Measurements from ENCODE around the gene FBXL14. TPM values are rescaled to one million over a fixed set of nuclear protein-coding genes. Genes with fewer than 3 reads are reported as not detected.

FBXL14 gene
- total RNA-seq, 2 donors from 2014 or later = 10.0 to 20.4 TPM

DNA sequence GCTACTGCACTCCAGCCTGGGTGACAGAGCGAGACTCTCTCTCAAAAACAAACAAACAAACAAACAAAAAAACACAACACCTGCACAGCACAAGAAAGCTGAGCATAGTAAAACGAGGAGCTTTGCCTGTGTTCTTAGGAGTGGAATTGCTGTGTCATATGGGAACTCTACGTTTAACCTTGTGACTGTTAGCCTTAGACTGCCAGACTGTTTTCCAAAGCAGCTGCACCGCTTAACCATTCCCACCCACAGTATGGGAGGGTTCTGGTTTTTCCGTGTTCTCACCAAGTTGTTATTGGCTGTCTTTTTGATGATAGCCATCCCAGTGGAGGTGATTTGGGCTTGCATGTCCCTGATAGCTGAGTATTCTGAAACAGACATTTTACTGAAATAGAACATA is 43.8 kb upstream of the FBXL14 start:
- Mint-ChIP-seq H3K9me3 (no peaks in the 10 kb centered on the region), H3K27ac (no peak overlapping the region), H3K36me3 (ENCODE audit: low read depth) (no peaks in the 10 kb centered on the region), H3K4me1 (peaks cover 39% of the 10 kb centered on the region), H3K27me3 (ENCODE audit: insufficient read depth) (peaks cover 9% of the 10 kb centered on the region), H3K4me3 (no peak overlapping the region)
- H3K27me3 ChIP-seq (ENCODE audit: control insufficient read depth, insufficient read depth, low read length, poor library complexity, severe bottlenecking) = no peaks in the 10 kb centered on the region
- no peaks in the 10 kb centered on the region for H3K36me3 ChIP-seq (ENCODE audit: control insufficient read depth, insufficient read depth, low read length)
- DNase-seq = no peak
- 95 to 100% methylated on average over 2 to 5 of the region's 5 CpGs for WGBS, 2 experiments (ENCODE audit: insufficient coverage in 1 of 2, insufficient read length in 1 of 2)
- no peak overlapping the region for H3K4me3 ChIP-seq (ENCODE audit: low read length)
- no peaks in the 10 kb centered on the region for H3K9me3 ChIP-seq (ENCODE audit: control insufficient read depth, low read length)
- H3K4me1 ChIP-seq (ENCODE audit: control insufficient read depth, insufficient read depth, low read length) = peaks cover 5% of the 10 kb centered on the region
- TF ChIP-seq, protein P1, sequence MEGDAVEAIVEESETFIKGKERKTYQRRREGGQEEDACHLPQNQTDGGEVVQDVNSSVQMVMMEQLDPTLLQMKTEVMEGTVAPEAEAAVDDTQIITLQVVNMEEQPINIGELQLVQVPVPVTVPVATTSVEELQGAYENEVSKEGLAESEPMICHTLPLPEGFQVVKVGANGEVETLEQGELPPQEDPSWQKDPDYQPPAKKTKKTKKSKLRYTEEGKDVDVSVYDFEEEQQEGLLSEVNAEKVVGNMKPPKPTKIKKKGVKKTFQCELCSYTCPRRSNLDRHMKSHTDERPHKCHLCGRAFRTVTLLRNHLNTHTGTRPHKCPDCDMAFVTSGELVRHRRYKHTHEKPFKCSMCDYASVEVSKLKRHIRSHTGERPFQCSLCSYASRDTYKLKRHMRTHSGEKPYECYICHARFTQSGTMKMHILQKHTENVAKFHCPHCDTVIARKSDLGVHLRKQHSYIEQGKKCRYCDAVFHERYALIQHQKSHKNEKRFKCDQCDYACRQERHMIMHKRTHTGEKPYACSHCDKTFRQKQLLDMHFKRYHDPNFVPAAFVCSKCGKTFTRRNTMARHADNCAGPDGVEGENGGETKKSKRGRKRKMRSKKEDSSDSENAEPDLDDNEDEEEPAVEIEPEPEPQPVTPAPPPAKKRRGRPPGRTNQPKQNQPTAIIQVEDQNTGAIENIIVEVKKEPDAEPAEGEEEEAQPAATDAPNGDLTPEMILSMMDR (conservative IDR thresholded peaks at IDR 0.05) = no peak
- H3K9ac ChIP-seq (ENCODE audit: extremely low read depth, low read length, poor library complexity, severe bottlenecking) = no peak overlapping the region
- no peak overlapping the region for H3K27ac ChIP-seq (ENCODE audit: low read depth, low read length)

DNA sequence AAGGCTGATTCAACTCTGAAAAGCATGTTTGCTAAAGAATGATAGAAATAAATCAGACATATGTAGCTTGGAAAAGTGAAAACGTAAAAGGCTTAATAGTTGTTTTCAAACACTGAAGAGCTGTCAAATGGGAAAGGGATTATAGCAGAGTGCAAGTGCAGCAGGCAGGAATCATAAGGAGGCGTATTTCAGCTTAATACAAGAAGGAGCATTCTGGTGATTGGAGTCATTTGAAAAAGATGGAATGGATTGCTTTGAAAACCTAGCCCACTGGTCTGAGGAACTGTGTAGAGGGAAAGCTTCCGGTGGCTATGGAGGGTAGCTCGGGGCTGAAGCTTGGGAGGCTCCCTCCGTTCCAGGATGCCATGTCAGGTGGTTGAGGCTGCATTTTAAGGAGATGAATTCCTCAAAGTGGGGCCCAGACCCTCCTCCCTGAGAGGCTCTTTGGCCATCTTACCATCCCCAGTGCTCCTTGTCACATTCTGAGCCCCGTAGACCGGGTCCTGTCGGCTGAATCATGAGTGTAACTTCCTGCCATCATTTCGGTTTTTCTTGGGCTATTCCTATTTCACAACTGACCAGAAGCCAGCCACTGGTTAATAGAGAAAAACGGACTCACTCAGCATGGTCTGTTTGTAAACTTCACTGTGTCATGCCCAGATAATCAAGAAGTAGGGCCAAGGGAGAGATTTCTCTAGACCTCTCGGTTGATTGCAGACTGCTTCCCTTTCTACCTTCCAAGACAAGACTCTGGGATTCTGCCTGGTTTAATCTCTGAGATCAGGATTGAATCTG is 41.1 kb upstream of the FBXL14 start:
- DNase-seq = no peak
- peaks cover 36% of the 10 kb centered on the region for H3K27me3 Mint-ChIP-seq (ENCODE audit: insufficient read depth)
- no peaks in the 10 kb centered on the region for H3K9me3 Mint-ChIP-seq
- Histone ChIP-seq H3K9me3 (ENCODE audit: control insufficient read depth, low read length) (no peaks in the 10 kb centered on the region), H3K27me3 (ENCODE audit: control insufficient read depth, insufficient read depth, low read length, poor library complexity, severe bottlenecking) (peaks cover 26% of the 10 kb centered on the region), H3K4me3 (ENCODE audit: low read length) (no peak overlapping the region), H3K9ac (ENCODE audit: extremely low read depth, low read length, poor library complexity, severe bottlenecking) (no peak overlapping the region), H3K4me1 (ENCODE audit: control insufficient read depth, insufficient read depth, low read length) (peaks cover 9% of the 10 kb centered on the region), H3K27ac (ENCODE audit: low read depth, low read length) (no peak overlapping the region), H3K36me3 (ENCODE audit: control insufficient read depth, insufficient read depth, low read length) (no peaks in the 10 kb centered on the region)
- WGBS, 2 experiments (ENCODE audit: insufficient coverage in 1 of 2, insufficient read length in 1 of 2) = 92 to 95% methylated on average over 9 to 11 of the region's 11 CpGs
- no peak overlapping the region for H3K4me3 Mint-ChIP-seq
- peaks cover 40% of the 10 kb centered on the region for H3K4me1 Mint-ChIP-seq
- no peaks in the 10 kb centered on the region for H3K36me3 Mint-ChIP-seq (ENCODE audit: low read depth)
- no peak overlapping the region for H3K27ac Mint-ChIP-seq
- TF ChIP-seq, protein P1 (conservative IDR thresholded peaks at IDR 0.05) = no peak

DNA sequence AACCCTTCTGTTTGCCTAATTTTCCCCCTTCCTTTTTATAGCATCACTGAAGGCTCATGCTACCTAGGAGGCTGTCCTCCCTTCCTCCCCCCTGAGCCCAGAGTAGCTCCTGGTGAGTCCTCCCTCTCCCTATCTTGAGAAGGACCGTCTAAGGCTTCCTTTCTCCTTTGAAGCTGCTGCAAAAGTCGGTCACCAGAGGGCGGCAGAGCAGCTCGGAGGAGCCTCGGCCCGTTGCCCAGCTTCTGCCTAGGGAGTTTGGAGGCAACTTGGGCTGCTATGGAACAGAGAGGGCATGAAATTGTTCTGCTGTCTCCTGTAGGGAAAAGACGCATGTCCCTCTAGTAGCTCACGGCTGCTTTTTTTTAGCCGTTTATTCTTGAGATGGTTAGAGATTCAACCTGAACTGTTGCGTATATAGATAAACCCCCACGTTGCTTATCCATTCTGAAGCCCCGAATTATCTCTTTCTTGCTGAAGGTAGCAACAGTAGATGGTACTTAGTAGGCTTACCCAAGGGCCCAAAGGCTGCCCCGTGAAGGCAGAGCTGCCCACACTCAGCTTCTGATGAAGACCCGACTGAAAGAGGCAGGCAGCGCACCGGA is 40.3 kb upstream of the FBXL14 start:
- Histone ChIP-seq H3K4me3 (ENCODE audit: low read length) (no peak overlapping the region), H3K36me3 (ENCODE audit: control insufficient read depth, insufficient read depth, low read length) (no peaks in the 10 kb centered on the region), H3K27ac (ENCODE audit: low read depth, low read length) (no peak overlapping the region), H3K9me3 (ENCODE audit: control insufficient read depth, low read length) (no peaks in the 10 kb centered on the region), H3K4me1 (ENCODE audit: control insufficient read depth, insufficient read depth, low read length) (peaks cover 9% of the 10 kb centered on the region), H3K9ac (ENCODE audit: extremely low read depth, low read length, poor library complexity, severe bottlenecking) (no peak overlapping the region), H3K27me3 (ENCODE audit: control insufficient read depth, insufficient read depth, low read length, poor library complexity, severe bottlenecking) (peaks cover 34% of the 10 kb centered on the region)
- TF ChIP-seq, protein P1 (conservative IDR thresholded peaks at IDR 0.05) = peak; percentile 99
- DNase-seq = peak; percentile 97
- Mint-ChIP-seq H3K27ac (no peak overlapping the region), H3K27me3 (ENCODE audit: insufficient read depth) (peaks cover 43% of the 10 kb centered on the region), H3K9me3 (no peaks in the 10 kb centered on the region), H3K4me3 (no peak overlapping the region), H3K36me3 (ENCODE audit: low read depth) (no peaks in the 10 kb centered on the region), H3K4me1 (peaks cover 37% of the 10 kb centered on the region)
- 49 to 63% methylated on average over 13 to 16 of the region's 16 CpGs for WGBS, 2 experiments (ENCODE audit: insufficient coverage in 1 of 2, insufficient read length in 1 of 2)
